MM.1S (cell line): Measurements from ENCODE around the gene BEX4.

Source experiments
- EZH2 ChIP-seq: fragments of 300-600 bp; sonication (generic); optimal IDR thresholded peaks from 2 replicates; pipeline ENCODE3; 2017; ENCODE audit warnings: low read depth, mild to moderate bottlenecking, antibody characterized with exemption, low read length, mixed read lengths
- EZH2phosphoT487 ChIP-seq: fragments of 300-600 bp; sonication (generic); IDR thresholded peaks from 2 replicates; pipeline ENCODE4 v1.6.1; 2018; ENCODE audit warnings: antibody characterized with exemption, low read length

DNA sequence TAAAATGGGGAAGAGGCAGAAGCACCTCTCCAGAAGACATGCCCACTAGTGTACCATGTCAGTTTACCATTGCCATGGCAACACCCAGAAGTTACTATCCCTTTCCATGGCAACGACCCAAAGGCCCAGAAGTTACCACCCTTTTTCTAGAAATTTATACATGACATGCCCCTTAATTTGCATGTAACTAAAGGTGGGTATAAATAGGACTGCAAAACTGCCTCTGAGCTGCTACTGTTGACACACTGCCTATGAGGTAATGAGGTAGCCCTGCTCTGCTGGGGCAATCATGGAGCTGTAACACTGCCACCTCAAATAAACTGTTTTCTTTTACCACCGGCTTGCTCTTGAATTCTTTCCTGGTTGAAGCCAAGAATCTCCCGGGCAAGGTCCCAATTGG is 13.9 kb upstream of the BEX4 start:
- TF ChIP-seq EZH2, result no peak
- no peak for TF ChIP-seq EZH2phosphoT487
